NCI-H146 treated with DMSO at 0.1 percent for 48 hours (cell line): ENCODE results near the gene ARHGEF19.
A peak's percentile ranks its signal among the peaks of the same experiment; 100 is the strongest.
"Not testable (repeated sequence)": the region's sequence is repeated elsewhere in the genome, so short reads cannot be mapped to it uniquely, and the experiment has no call there.

ENCODE experiments used
- DNase-seq: peaks from one replicate; lab custom pipeline; 2025; ENCODE audit not compliant: unreplicated experiment; lab: John Stamatoyannopoulos, UW

ARHGEF19 gene

DNA sequence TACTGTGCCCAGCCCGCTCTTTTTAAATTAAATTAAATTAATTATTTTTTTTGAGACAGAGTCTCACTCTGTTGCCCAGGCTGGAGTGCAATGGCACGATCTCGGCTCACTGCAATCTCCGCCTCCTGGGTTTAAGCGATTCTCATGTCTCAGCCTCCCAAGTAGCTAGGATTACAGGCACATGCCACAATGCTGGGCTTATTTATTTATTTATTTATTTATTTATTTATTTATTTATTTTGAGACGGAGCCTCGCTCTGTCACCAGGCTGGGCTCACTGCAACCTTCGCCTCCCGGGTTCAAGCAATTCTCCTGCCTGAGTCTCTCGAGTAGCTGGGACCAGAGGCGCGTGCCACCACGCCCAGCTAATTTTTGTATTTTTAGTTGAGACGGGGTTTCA lies 10.3 kb upstream of the ARHGEF19 start:
- not testable (repeated sequence) for DNase-seq

DNA sequence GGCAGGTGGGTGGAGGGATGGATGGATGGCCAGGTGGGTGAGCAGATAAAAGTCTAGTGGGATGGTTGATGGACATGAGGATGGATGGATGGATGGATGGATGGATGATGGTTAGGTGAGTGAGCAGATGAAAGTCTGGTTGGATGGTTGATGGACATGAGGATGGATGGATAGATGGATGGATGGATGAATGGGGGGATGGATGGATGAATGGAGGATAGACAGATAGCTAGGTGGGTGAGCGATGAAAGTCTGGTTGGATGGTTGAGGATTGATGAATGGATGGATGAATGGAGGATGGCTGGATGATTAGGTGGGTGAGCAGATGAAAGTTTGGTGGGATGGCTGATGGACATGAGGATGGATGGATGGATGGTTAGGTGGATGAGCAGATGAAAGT lies 9.0 kb upstream of the ARHGEF19 start:
- no peak for DNase-seq

DNA sequence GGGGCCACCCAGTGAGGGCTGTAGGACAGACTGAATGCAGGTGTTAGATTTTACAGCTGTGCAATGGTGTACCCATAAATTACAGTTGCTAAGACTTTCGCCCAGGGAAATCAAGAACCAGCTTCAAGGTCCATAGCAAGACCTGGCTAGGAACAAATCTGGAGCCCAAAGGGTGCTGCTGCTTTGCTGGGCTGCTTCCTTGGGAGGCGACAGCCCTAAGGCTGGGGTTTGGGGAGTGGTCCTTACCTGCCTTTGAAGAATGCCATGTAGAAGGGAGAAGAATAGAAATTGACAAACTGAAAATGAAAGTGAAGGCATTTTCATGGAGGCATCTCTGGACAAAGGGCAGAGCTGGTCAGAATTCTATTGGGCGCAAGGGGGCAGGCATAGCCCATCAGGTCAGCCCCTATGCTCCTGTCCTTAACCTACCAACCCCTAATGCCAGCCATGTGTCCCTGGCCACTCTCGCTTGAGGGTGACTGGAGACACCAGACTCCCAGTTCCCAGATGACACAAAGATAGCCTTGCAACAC lies 7.6 kb upstream of the ARHGEF19 start:
- DNase-seq = no peak

DNA sequence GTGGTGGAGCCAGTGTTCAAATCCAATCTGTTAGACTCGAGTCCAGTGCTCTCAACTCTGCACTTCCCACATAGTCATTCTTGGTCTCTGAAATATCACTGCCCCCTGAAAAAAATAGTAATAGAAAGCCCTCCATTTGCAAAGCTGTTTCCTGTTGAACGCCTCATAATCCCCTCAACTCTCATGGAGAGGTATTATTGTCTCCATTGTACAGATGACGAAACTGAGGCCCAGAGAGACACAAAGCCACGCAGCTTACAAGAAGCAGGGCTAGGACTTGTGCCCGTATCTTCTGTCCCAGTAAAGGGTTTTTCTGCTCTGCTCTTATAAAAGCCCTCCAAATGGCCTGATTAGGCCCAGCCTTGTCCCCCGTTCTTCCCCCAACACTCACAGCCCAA lies 6.2 kb upstream of the ARHGEF19 start:
- DNase-seq = no peak

DNA sequence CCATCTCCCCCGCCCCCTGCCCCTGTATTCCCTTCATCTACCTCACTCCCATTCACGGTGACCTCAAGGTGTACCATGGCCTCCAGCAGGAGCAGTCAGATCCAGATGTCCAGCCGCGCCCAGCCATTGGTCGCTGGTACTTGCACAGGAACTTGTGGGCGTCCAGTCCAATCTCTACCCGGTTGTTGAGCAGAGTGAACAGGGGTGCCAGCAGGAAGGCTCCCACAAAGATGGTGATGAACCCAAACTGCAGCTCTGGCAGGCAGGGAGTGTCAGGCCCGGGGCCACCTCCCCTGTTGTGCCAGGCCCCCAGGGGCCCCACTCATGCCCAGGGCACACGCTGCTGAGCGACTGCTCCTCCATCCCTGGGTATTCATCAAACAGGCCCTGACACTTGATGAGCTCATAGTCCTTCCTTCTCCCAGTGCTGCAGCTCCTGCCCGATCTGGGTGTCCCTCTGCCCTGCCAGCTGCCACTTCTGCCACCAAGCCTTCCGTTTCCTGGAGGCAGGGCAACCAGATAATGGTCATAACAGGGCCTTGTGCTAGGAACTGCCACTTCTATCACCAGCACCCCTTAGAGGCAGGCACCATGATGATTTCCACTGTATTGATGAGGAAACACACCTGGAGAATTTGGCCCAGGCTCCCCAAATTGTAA lies 5.7 kb upstream of the ARHGEF19 start:
- no peak for DNase-seq

DNA sequence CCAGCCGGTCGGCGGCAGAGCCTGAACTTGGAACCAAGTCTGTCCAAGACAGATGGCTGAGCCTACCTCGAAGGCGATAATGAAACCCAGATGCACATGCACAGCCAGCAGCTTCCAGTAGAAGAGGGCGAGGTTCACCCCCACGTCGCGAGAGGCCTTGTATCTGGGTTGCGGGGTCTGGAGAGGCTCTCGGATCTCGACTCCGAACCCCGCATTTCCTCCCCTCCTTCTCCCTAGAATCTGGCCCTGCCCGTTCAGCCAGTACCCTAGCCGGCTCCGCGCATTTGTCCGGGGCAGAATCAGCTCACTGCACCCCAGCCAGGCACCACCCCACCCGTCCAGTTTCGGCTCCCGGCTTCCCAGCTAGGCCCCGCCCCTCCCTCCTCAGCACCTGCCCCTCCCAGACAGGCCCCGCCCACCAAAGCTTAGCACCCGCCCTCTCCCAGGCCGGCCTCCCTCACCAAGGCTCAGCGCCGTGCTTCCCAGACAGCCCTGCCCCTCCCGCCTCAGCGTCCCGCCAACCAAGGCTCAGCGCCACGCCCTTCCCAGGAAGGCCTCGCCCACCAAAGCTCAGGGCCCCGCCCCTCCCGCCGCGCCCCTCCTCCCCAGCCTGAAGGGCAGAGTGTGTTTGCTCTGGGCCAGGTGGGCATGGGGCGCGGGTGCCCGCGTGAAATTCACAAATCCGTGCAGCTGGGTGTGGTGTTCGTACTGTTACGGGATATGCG lies 4.8 kb upstream of the ARHGEF19 start:
- DNase-seq = peak; percentile 70

DNA sequence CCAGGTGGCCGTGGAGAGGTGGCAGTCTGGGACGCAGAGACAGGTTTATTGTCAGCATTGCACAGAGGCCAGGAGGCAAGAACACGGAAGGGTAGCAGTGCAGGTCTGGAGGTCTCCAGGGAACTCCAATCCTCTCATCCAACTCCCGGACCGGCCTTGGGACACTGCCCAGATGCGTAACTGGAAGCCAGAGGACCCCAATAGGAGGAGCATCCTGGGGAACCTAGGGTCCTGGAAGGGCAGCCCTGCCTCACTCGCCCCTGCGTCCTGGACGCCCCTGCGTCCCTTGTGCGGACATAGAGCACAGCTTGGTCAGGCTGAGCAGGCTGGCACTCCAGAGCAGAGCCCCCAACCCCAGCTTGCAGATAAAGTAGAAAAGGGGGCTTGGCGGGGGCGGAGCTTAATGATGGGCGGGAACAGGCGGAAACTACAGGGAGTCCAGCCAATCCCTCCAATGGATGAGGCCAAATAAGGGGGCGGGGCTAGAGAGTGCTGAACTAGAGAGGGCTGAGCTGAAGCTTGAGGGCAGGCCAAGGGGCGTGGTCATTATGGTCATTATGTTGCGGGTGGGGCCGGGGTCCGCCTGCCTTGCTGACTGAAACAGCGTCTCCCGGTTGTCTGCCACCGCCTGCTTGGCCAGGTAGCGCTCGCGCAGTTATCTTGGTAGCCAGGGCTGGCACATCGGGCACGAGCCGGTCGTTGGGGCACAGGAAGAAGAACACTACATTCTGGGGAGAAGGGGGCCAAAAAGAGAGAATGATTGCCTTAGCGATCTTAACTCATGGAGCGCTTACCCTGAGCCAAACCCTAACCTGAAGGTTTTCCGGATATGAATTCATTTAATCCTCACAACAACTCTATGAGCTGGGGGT lies 3.7 kb upstream of the ARHGEF19 start:
- peak; percentile 68 for DNase-seq

DNA sequence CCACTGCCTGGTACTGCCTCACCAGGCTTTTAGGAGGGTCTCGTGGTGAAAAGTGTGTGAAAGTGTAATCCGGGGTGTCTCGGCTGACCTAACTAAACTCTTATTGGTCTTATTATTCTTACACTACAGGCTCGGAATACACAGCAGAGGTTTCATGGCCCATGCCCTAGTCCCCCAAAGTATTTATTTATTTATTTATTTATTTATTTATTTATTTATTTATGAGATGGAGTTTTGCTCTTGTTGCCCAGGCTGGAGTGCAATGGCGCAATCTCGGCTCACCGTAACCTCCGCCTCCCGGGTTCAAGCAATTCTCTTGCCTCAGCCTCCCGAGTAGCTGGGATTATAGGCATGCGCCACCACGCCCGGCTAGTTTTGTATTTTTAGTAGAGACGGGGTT lies 2.8 kb upstream of the ARHGEF19 start:
- DNase-seq = not testable (repeated sequence)

DNA sequence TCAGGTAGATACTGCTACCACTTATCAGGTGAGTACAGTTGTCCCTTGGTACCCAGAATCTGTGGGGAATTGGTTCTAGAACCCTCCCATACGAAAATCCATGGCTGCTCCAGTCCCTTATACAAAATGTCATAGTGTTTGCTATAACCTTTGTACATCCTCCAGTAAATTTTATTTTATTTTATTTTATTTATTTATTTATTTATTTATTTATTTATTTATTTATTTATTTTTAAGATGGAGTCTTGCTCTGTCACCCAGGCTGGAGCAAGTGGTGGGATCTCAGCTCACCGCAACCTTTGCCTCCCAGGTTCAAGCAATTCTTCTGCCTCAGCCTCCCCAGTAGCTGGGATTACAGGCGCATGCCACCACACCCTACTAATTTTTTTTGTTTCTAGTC lies 1.1 kb upstream of the ARHGEF19 start:
- DNase-seq = not testable (repeated sequence)

DNA sequence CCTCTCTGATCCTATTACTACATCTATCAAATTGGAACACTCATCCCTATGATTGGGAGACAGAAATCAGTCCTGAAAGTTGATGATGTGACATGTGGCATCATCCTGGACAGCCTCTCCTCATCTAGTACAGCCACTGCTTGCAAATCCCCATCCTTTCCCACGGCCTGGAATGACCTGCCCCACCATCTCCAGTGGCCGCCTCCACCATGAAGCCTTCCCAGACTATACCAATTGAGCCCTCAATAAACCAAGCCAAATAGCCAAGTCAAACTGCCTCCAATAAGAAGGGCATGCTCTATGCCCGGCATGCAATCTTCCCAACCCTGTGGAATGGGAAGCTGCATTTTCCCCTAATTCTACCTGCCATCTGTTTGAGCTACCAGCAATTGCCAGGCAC lies 561 bp upstream of the ARHGEF19 start:
- DNase-seq = no peak

DNA sequence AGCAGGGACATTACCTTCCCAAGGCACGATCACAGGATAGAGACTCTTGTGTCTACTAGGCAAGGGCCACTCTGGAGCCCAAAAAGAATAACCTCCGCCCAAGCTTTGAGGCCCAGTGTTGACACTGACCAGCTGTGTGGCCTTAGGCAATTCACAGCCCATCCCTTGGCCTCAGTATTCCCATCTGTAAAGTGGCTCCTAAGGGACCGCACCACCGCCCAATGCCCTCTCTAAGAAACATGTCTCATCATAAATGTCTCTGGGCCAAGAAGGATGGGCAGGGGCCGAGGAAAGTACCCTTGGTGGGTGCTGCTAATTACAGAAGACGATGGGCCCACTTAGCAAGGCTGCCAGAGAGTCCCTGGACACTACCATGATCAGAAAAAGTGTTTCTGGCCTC lies 628 bp downstream of the ARHGEF19 start:
- no peak for DNase-seq

DNA sequence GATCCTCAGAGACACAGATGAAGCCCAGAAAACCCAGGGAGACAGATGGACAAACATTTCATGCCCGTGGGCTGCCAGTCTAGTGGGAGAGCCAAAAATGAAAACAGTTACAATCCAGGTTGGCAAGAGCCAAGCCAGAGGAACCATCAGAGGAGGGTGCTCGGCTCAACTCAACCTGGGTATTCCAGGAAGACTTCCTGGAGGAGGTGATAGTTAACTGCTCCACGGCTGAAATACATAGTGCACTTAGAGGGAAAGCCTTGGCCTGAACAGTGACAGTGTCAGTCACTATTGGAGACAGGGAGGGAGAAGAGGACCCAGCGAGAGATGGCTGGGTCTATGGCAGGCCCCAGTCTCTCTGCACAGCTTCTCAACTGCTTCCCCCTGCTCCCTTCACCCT lies 1.9 kb downstream of the ARHGEF19 start:
- no peak for DNase-seq

DNA sequence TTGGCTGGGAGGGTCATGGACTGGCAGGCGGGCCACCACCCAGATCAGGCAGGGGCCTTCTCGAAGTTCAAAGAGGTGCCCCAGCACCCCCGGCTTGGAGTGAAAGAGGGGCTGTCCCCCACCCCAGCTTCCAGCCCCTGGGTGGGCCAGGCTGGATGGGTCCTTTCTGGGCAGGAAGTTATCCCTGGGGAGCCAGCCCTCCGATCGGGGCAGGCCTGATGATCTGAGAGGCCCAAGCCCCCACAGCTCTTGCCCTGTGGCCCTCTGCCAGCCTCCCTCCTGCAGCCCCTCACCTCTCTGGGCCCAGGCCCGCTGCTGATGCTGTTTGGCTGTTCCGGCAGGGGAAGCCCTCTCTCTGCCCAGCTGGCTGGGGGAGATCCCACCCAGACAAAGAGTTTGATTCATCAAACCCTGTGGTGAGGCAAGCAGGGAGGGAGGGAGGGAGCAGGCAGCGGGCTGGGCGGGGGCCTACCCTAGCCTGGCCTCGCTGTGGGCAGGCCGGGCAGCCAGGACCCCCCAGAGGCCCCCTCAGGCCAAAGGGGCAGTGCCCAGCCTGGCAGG lies 2.5 kb downstream of the ARHGEF19 start:
- DNase-seq = no peak

DNA sequence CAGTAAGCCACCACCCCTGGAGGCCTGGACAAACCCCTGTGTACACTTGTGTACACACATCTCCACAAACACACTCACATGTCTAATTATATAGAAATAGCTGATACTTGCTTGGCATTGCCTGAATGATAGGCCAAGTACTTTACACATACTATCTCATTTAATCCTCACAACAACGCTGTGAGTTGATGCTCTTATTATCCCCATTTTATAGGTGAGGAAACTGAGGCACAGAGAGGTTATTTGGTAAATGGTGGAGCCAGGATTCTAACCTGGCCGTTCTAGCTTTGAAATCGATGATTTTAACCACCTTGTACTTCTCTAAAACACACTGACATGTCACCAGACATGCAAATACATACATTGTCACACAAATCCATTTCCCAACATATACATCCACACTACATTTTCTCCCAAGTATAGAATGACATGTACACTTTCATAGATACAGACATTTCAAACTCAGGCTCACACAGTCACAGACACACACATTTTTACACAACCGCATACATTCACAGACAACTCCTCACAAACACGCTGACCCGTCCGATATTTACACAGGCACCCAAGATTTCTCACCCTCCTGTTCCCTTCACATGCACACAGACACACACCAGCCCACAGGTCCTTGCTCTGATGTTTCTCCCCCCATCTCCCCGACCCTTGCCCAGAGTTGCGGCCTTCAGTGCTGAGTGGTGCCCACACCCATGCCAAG lies 3.2 kb downstream of the ARHGEF19 start:
- DNase-seq = no peak

DNA sequence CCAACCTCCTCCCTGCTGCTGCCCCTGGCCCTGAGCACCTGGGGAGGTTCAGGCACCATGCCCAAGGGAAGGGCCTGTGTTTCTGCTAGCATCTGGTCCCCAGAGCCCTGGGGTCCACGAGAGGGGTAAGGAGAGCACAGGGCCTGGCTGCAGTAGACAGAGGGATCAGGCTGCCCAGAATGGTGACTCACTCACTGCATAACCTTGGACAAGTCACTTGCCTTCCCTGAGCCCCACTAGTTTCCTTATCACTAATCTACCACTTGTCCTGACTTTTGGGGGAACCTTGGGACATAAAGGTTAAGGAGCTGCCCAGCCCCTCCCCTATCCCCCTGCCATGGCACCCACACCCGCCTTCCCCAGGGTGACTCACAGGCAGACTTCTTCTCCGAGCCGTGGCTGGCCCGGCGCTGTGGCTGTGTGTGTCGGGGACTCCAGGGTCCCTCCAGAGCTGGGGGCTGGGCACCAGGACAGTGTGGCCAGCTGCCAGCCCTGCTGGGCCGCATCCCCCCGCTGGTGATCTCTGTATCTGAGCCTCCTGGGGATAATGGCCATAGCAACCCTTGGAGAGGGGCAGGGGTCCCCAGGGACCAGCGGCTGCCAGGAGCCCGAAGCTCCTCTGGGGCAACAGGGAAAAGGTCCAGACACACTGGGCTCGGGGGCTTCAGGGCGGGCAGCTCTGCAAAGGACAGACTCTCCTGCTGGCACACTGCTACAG lies 4.0 kb downstream of the ARHGEF19 start:
- DNase-seq = no peak

DNA sequence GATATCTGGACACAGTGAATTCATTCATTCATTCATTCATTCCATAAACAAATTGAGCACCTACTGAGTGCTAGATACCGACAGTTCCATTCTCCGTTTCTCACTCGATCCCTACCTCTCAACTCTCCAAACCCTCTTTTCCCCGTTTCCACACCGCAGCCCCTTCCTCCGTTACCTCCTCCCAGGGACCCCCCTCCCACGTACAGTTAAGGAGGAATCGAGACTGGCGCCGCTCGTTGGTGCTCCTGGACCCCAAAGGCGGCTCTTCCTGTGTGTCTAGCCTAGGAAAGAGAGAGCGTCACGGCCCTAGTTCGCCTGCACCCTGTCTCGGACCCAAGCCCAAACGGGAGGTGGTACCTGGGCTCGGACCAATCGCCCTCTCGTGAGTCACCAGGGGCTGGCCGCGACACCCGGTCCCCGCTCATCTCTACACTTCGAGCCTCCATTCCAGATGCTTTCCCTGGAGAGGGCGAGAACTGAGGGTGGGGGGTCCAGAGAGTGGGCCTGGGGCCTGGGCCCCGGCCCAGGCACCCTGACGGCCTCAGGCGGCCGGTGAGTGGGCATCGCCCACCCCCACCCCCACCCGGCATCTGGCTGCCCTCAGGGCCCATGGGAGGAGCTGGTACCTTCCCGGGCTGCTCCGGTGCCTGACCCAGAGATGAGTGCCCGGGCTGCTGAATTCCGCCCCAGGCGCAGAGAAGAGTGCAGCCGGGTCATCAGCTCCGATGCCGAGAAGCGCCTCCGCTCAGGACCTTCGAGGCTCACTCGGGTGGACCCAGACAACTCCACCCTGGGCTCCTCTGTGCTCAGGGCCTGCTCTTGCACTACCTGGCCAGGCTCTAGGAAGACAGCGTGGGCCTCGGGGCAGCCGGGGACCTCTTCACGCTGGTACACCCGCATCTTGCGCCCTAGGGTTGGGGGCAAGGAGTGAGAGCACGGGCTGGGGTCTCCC lies 4.9 kb downstream of the ARHGEF19 start:
- DNase-seq = no peak

DNA sequence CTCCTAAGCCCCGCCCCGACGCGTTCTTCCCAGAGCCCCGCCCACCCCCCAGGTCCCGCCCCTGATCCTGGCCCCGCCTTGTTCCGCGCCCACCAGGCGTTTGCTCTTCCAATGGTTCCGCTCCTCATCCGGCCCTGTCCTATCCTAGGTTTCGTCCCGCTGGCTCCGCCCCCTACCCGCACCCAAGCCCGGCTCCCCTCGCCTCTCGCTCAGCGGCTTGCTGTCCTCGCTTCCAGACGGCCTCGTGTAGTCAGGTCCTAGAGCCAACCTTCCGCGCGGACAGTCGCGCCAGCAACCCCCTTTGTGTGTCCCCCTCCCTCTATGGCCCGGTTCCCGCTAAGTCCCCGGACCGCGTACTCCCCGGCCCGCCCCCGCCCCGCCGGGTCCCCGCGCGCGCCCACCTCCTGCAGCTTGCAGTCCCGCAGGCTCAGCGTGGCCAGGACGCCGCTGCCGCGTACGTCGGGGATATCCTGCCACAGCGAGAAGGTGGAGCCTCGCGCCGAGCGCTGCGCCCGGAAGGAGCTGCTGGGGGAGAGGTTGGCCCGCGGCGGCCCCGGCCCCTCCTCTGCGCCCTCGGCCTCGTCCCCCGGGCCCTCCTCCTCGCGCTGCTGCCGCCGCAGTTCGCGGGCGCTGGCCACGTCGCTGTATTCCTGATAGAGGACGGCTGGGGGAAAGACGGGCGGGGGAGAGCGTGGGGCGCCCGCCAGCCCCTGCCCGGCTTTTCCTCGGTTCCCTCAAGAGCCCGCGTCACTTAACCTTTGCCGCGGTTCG lies 5.7 kb downstream of the ARHGEF19 start:
- peak; percentile 83 for DNase-seq

DNA sequence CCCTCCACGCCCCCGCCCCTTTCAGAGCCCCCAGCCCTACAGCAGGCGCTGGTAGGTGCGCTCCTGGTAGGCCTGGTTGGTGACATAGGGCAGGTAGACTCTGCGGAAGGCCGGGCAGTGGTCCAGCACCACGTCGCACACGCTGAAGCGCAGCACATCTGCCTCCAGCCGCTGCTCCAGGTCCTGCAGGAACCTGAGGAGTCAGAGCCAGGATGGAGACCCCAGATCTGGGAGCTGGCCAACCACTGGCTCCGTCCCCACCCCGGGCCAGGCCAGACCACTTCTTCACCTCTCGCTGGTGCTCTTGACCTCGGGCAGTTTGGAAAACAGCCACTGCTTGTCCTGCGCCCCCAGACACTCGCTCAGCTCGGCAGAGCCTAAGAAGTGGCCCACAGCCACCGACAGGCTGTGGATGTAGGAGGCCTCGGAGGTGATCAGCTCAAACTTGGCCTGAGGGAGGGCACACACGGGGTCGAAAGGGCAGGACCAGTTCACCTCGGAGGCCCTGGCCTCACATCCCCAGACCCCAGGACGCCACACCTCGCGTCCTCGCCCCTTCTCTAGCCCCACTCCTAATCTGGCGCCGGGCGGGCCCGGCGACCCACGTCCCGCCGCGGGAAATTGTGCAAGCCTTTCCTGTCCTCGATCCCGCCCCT lies 6.4 kb downstream of the ARHGEF19 start:
- no peak for DNase-seq
